ENCODE data around the gene SNX13. TPM values are rescaled to one million over a fixed set of nuclear protein-coding genes. Genes with fewer than 3 reads are reported as not detected.

The SNX13 gene, protein sequence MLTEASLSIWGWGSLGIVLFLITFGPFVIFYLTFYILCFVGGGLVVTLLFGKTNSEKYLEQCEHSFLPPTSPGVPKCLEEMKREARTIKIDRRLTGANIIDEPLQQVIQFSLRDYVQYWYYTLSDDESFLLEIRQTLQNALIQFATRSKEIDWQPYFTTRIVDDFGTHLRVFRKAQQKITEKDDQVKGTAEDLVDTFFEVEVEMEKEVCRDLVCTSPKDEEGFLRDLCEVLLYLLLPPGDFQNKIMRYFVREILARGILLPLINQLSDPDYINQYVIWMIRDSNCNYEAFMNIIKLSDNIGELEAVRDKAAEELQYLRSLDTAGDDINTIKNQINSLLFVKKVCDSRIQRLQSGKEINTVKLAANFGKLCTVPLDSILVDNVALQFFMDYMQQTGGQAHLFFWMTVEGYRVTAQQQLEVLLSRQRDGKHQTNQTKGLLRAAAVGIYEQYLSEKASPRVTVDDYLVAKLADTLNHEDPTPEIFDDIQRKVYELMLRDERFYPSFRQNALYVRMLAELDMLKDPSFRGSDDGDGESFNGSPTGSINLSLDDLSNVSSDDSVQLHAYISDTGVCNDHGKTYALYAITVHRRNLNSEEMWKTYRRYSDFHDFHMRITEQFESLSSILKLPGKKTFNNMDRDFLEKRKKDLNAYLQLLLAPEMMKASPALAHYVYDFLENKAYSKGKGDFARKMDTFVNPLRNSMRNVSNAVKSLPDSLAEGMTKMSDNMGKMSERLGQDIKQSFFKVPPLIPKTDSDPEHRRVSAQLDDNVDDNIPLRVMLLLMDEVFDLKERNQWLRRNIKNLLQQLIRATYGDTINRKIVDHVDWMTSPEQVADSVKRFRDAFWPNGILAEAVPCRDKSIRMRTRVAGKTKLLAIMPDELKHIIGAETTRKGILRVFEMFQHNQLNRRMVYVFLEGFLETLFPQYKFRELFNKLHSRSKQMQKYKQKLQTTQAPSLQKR
- polyA plus RNA-seq (ENCODE audit: insufficient read length in 4 of 4): 10 to 100 TPM; 39.2 to 51.3 (median 43.8) TPM

DNA sequence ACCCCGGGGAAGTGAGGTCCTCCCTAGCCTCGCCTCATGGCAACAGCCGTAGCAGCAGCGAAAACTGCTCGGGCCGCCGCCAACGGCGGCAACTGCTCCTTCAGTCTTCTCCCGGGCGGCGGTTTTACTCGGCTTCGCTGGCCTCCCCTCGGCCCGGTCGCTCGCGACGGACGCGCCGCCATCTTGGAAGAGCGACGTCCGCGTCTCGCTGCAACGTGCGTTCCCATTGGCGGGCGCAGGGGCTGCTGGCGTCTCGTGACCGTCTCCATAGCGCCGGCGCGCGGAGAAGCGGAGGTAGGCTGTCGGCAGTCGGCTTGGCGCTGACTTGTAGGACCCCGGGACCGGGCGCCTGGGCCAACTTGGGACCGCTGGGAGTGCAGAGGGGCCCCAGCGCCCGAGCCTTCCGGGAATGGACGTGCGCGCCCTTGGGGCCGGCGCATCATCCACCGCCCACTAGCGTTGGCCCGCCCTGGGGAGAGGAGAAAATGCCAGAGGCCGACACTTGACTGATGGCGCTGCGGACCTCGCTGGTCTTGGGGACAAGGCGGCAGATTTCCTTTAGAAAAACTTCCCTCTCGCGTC lies at the start of gene SNX13:
Gene SNX13, minus strand, starts transcription at position 193 of the 582 bp plus-strand sequence. CDS start 199 bp downstream, outside the sequence.
- DNase-seq (ENCODE audit: low read depth in 4 of 4, low spot score in 2 of 4): peak; percentile 75 to 89 (median 80)

DNA sequence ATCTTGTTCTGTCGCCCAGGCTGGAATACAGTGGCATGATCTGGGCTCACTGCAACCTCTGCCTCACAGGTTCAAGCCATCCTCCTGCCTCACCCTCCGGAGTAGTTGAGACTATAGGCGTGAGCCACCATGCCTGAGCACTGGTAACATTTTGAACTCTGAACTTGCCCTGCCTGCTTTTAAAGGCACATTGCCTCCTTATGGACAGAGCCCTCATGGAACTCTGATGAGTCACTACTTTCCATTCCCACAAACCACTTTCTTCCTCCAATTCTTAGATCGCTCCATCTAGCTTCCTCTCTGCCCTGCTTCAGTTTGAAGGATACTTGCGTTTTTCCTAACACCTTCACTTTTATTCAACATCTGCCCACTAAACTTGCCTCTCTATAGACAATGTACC lies 49.3 kb upstream of the SNX13 start:
- no peak for DNase-seq (ENCODE audit: low read depth in 4 of 4, low spot score in 2 of 4)

DNA sequence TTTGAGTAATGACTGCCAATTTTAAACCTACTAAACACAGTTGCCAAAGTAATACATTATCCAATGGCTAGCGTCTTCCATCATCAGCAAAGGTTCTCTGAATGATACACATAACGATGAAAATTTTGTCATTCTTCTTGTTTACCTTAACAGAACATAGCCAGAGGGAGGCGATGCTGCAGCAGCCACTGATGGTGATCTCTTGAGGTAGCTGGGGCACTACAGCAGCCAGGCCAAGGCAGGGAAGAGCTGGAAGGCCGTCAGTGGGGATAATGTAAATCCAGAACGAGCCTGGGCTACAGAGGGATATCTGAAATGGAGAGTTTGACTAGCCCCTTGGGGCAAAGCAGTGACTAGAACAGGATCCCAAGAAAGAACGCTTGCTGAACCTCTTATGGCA lies 48.6 kb upstream of the SNX13 start:
- no peak for DNase-seq (ENCODE audit: low read depth in 4 of 4, low spot score in 2 of 4)

DNA sequence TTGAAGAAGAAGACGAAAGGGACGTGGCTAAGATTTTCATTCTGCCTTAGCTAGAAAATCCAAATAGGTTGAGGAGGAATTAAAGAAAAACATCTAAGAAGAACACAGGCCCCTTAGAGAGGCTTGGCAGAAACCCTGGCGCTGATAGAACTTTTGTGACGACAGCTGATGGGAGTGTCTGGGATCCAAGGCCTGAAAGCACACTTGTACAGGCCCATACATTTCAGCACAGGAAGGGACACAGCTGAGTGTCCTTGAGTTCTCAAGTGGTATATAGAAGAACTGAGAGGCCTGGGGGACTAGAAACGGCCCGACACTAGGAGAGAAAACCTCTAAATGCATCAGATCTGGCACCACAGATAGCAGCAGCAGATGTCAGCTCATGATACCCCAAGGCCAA lies 47.8 kb upstream of the SNX13 start:
- DNase-seq (ENCODE audit: low read depth in 4 of 4, low spot score in 2 of 4): no peak

DNA sequence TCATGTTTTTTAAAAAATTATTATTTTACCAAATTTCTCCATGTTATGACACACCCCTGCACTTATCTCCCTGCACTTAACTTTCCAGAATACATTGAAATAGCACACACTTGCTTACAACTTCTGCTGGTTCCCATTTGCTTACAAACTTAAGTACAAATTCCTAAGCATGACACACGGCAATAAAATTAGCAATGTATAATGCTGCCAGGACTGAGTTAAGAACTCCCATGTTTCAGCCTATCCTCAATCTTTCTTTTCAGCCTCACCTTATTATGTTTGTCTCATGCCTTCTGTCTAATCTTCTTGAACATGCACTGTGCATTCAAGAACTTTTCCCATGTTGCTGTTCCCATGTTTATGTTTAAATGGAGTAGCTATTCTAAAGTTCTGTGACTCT lies 46.6 kb upstream of the SNX13 start:
- DNase-seq (ENCODE audit: low read depth in 4 of 4, low spot score in 2 of 4): no peak

DNA sequence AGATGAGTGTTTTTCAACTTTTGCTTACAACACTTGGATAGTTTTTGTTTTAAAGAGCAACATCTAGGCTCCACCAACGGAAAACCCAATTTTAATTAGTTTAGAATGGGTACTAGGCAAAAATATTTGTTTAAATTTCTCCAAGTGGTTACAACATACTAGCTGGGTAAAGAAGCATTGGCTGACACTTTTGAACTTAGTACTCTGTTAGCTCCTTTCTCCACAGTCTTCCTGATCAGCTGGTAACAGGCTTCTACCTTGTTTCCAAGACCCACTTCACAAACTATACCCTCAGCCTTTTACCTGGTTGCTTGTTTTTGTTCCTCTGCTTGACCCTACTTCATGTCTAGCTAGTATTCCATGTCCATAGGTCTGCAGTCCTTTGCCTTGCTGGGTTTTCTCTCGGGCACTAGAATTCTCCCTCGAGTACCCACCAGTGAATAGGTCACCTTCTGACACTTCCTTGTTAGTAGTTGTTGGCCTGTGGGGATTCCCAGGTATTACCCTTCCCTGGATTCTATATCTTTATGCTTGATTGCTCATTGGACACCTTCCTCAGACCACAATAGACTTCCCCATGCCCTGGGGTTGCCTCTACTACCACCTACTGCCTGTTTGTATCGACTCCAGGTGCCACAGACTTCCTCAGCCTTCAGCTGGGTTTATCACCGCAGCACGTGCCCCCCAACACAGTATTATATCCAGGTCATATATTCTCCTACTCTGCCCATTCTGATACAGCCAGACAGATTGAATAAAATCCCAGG lies 45.4 kb upstream of the SNX13 start:
- no peak for DNase-seq (ENCODE audit: low read depth in 4 of 4, low spot score in 2 of 4)

DNA sequence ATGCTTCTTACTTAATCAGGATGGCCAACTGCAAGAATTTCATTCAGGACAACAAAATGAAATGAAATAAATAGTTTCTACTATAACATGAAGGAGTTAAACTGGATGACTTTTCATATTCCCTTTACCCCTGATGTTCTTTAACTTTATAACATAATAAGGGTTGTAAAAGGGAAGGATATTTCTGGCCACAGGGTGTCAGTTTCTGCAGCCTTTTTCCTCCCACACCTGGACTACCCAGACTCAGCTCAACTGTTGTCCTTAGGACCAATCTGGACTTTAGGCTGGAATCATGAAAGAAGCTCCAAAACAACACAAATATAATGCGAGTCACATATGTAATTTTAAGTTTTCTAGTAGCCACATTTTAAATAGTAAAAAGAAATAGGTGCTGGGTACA lies 44.0 kb upstream of the SNX13 start:
- DNase-seq (ENCODE audit: low read depth in 4 of 4, low spot score in 2 of 4): no peak

DNA sequence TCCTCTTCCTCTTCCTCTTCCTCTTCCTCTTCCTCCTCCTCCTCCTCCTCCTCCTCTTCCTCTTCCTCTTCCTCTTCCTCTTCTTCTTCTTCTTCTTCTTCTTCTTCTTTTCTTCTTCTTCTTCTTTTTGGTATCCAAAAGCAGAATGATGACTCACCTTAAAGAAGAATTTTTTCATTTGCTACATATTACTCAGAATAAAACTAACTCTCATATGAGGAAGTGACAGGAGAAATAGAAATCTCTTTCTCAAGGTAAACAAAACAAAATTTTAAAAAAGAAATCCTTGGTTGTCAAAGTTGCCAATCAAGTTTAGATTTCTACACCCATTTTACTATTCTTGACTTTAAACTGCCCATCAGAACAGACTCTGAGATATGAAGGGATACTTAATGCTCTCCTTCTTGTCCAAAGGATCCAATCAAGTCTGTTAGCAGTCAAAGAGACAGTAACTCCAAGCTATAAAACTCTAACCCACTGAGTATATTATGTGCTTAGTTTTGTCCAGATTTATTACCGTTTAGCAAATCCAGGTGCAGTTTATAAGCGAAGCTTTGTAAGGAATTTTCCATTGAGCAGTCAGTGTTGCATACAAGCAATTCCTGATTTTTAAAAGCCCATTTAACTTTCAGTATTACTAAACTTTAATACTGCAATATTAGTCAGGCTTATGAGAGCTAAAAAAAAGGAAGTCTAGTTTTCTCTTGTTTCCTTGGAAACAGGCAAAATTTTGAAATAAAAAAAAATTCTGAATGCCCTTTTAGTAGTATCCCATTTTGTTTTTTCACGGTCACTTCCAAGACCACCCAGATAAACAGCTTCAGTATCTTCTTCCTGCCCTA lies 43.1 kb upstream of the SNX13 start:
- DNase-seq (ENCODE audit: low read depth in 4 of 4, low spot score in 2 of 4): no peak

DNA sequence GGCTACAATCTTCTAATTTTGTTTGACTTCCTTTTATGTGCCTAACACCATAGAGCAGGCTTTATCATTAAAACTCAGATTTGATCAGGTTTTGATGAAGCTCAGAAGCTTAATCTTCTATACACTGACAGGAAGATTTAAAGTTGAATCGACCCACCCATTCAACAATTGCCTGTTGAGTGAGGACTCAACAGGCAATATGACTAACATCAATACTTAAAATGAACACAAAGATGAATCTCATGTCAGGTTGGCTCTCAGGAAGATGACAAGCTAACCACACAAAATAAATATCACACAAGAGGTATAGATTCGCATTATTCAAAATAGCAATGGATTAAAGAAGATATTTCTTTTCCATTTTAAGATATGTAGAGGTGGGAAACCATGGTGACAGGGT lies 36.7 kb upstream of the SNX13 start:
- no peak for DNase-seq (ENCODE audit: low read depth in 4 of 4, low spot score in 2 of 4)

DNA sequence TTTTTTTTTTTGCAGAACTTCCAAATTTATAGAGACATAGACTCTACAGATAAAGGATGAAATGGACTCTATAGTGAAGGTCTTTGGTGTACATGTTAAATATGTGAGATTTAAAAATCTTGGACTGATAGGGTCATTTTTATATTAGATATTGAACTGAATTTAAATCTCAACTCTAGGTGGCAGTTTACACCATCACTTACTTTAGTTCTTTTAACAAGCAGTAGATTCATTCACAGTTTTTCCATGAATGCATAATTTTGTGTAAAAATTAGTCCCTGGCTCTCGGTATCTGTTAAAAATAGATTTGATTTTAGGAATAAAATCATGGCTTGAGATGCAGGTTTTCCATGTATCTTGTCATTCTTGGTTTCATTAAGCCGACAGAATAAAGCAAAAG lies 31.1 kb upstream of the SNX13 start:
- DNase-seq (ENCODE audit: low read depth in 4 of 4, low spot score in 2 of 4): no peak

DNA sequence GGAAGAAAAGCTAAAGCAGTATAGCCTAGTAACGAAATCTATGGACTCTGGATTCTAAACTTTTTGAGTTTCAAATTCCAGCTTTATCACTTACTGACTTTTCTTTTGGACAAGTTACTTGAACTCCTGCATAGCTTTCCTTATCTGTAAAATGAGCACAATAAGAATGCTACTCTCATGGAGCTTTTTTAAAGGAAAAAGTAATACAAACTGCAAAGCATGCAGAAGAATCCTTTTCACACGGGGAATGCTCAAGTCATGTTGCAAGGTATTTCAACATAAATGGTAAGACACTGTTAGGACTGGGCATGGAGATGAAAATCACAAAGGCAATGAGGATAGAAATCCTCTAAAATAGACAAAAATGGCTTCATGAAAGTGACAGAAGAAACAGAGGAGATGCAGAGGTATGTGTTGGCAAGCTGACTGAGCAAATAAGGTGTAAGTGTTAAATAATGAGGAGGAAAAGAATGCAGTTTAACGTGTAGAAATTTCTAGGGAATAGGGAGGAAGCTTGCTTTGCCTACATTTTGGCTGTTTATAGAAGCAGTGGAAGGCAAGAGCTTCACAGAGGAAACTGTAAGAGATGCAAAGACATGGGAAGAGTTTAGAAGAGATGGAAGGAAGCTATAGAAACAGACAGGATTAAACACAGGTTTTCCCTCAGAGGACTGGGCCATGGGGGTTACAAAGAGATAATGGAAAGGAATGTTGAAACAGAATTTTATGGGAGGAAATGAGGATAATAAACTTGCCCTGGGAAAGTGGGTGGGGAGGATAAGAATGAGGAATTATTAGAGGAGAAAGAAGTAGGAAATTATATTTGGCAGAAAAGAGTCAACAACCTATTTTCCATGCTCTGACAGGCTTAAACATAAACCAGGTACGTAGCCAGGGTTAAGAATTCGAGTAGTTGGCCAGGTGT lies 28.8 kb upstream of the SNX13 start:
- no peak for DNase-seq (ENCODE audit: low read depth in 4 of 4, low spot score in 2 of 4)

DNA sequence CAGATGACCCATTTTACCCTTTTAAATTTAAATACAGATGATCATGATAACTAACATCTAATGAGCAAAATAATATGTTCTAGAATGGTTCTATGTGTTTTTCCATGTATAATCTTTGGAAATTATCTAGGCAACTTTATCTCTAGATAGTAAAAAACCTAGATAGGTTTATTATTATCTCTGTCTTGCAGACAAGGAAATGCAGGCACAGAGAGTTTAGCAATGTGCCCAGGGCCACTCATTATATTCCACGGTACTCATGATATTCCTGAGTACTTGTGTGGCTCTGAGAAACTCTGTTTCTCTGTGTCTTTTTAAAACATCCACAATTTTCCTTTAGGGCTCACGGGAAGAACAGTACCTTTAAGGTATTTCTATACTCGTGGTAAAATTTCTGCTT lies 26.4 kb upstream of the SNX13 start:
- no peak for DNase-seq (ENCODE audit: low read depth in 4 of 4, low spot score in 2 of 4)

DNA sequence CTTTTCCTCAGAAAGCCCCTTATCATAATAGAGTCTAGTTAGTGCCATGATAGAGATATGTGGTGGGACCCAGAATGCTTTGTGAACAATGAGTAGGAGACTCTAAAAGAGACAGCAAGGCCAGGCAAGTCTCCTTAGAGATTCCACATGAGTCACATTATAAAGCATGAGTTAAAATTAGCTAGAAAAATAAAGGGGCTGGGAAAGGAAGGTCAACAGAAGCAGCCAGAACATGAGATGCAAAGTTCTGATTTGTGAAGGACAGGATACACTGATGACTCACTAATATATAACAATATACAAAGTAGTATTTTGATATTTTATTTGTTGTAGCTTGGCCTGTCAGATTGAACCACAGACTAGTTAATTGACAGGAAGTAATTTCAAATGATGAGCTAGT lies 25.3 kb upstream of the SNX13 start:
- no peak for DNase-seq (ENCODE audit: low read depth in 4 of 4, low spot score in 2 of 4)

DNA sequence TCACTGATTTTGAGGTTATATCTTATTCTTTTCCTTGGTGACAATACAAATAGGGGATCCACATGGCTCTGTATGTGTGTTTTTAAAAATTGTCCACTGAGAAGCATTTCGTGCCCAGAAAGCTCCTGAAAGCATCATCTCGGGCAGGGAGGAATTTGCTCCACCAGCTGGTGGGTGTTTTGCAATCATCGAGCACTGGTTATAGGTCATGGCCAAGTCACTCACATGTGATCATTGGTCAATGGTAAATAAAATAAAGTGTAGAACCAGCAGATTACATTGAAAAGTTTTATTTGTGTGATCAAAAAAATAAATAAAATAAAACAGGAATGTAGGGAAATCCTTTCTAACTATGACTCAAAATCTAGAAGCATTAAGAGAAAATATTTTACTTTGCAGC lies 23.0 kb upstream of the SNX13 start:
- DNase-seq (ENCODE audit: low read depth in 4 of 4, low spot score in 2 of 4): no peak

DNA sequence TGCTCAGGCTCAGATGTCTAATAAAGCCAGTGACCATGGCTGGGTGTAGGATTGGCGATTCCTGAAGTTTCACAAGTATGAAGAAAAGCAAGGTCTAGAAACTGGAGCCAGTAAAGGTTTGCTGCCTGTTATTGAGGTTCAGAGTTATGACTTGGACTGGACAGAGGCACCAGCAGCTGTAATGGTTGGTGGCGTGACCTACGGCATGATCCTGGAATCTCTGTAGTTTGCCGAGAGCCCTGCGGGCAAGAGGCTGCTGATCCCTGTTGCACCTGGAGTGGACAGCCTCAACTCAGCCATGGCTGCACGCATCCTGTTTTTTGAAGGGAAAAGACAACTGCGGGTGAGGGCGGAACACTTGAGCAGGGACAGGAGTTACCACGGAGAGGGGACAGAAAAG lies 22.4 kb upstream of the SNX13 start:
- DNase-seq (ENCODE audit: low read depth in 4 of 4, low spot score in 2 of 4): no peak

DNA sequence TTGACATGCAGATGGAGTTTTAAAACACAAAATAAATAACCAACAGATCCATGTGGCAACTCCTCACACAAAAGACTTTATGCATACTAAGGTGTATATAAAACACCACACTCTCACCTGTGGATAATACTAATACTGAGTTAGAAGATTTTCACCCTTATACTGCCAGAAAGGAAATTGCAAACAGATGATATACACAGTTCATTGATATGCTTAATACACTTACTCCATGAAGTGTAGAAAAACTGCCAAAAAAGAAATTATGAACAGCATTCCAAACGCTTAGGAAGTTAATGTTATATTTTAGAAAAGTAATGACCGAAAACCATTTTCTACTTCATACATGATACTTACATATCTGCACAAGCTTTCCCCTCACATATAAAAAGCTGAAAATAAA lies 17.6 kb upstream of the SNX13 start:
- no peak for DNase-seq (ENCODE audit: low read depth in 4 of 4, low spot score in 2 of 4)

DNA sequence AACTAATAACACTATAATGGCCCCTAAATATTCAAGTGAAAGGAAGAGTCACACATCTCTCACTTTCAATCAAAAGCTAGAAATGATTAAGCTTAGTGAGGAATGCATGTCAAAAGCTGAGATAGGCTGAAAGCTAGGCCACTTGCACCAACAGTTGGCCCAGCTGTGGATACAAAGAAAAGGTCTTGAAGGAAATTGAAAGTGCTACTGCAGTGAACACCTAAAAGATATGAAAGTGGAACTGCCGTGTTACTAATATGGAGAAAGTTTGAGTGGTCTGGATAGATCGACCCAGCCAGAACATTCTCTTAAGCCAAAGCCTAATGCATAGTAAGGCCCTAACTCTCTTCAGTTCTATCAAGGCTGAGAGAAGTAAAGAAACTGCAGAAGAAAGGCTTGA lies 12.1 kb upstream of the SNX13 start:
- no peak for DNase-seq (ENCODE audit: low read depth in 4 of 4, low spot score in 2 of 4)

DNA sequence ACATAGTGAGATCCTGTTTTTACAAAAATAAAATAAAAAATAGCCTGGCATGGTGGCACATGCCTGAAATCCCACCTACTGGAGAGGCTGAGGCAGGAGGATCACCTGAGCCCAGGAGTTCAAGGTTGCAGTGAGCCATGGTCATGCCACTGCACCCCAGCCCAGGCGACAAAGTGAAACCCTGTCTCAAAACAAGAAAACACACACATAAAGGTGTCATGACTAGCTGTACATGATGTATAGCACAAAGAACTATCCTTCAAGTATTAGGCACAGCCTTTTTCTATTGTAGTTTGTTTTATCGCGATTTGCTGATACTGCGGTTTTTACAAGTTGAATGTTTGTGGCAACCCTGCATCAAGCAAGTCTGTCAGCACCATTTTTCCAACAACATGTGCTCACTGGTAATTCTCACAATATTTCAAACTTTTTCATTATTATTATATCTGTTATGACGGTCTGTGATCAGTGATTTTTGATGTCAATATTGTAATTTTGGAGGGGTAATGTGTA lies 11.5 kb upstream of the SNX13 start:
- DNase-seq (ENCODE audit: low read depth in 4 of 4, low spot score in 2 of 4): no peak

All from left renal cortex interstitium (tissue), 4 donors.